ENCODE results near the gene UBE2D2.
"Not testable (repeated sequence)": the region's sequence is repeated elsewhere in the genome, so short reads cannot be mapped to it uniquely, and the experiment has no call there.

The UBE2D2 gene

DNA sequence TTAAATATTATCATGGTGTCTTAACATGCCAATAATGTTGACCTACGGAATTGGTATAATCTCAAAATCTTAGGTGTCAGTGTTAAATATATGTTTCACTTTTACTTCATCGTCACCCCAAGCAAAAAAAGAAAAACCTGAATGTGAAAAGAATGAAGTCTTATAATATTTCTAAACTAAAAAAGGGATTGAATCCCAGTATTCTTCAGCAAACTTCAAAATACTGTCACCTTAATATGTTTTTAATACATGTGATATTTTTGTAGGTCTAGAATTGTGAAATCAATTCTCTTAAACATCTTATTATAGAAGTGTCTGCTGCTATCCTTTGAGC is 14.1 kb downstream of the UBE2D2 start:
- no peak for DNase-seq
- in situ Hi-C loops (cut with HindIII; ENCODE audit: low pct_ligation_motif_present, low pct_unique_long_range_greater_than_20kb, low sequenced_read_pairs), result no loop called here

DNA sequence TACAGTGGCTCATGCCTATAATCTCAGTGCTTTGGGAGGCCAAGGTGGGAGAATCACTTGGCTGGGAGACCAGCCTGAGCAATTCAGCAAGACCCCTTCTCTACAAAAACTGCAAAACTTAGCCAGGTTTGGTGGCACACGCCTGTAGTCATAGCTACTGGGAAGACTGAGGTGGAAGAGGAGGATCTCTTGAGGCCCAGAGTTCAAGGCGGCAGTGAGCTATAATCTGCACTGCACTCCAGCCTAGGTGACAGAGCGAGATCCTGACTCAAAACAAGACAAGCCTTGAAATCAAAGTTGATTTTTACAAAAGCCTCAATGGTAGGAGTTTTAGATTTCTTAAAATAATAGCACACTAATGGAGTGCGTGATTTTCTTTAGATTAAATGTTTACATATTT is 14.6 kb downstream of the UBE2D2 start:
- no peak for DNase-seq
- in situ Hi-C loops (cut with HindIII; ENCODE audit: low pct_ligation_motif_present, low pct_unique_long_range_greater_than_20kb, low sequenced_read_pairs), result no loop called here

DNA sequence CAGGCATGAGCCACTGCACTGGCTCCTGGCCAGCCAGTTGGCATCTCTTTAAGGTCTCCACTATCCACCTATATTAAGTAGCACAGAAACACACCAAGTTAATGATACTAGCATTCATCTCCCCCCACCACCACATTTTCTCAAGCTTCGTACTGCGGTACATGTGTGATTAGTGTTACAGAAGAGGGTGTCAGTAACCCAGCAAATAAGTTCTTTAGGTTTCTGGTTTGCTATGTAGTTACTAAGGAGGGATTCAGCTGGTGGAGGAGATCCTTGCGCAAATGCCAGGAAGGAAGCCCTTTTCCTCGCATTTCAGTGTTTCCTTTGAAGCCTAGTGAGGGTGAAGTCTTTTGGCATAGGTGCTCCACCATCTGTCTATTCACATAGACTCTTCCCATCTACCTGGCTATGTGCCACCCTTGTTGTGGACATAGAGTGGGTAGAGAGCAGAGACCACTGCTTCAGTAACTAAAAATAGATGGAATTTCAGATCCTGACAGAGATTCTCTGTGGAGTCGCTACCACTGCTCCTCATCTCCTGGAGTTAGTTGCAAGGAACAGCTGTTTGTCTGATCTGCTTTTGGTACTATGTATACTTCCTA is 16.7 kb downstream of the UBE2D2 start:
- in situ Hi-C loops (cut with HindIII; ENCODE audit: low pct_ligation_motif_present, low pct_unique_long_range_greater_than_20kb, low sequenced_read_pairs), result no loop called here
- DNase-seq, result no peak

DNA sequence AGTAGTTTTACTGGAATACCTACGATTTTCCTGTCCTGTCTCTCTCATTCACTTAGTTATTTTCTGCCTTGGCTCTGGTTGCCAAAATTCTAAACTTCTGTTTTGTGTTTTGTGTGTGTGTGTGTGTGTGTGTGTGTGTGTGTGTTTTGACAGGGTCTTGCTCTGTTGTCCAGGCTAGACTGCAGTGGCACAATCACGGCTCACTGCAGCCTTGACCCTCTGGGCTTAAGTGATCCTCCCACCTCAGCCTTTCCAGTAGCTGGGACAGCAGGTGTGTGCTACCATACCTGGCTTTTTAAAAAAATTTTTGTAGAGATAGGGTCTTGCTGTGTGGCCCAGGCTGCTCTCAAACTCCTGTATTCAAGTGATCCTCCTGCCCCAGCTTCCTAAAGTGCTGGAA is 17.2 kb downstream of the UBE2D2 start:
- in situ Hi-C loops (cut with HindIII; ENCODE audit: low pct_ligation_motif_present, low pct_unique_long_range_greater_than_20kb, low sequenced_read_pairs), result no loop called here
- DNase-seq, result no peak

DNA sequence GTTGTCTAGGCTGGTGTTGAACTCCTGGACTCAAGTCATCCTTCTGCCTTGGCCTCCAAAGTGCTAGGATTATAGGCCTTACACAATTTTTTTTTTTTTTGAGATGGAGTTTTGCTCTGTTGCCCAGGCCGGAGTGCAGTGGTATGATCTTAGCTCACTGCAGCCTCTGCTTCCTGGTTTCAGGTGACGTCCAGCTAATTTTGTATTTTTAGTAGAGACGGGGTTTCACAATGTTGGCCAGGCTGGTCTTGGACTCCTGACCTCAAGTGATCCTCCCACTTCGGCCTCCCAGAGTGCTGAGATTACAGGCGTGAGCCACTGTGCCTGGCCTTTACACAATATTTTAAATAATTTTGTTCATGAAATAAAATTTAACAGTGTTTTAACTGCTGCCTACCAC is 21.0 kb downstream of the UBE2D2 start:
- DNase-seq; in situ Hi-C loops (cut with HindIII; ENCODE audit: low pct_ligation_motif_present, low pct_unique_long_range_greater_than_20kb, low sequenced_read_pairs): not testable (repeated sequence)

DNA sequence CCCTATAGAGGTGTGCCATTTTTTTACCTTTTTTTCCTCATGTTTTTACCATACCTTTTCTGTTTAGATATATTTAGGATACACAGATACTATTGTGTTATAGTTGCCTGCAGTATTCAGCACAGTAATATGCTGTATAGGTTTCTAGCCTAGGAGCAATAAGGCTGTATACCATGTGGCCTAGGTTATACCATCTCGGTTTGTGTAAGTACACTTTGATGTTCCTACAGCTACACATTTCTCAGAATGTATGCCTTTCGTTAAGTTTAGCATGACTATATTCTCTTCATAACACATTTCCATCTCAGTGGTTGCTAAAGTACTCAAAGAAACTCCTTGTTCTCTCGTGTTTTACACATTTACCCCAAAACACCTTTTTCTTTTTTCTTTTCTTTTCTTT is 23.0 kb downstream of the UBE2D2 start:
- in situ Hi-C loops (cut with HindIII; ENCODE audit: low pct_ligation_motif_present, low pct_unique_long_range_greater_than_20kb, low sequenced_read_pairs), result no loop called here
- DNase-seq, result no peak

DNA sequence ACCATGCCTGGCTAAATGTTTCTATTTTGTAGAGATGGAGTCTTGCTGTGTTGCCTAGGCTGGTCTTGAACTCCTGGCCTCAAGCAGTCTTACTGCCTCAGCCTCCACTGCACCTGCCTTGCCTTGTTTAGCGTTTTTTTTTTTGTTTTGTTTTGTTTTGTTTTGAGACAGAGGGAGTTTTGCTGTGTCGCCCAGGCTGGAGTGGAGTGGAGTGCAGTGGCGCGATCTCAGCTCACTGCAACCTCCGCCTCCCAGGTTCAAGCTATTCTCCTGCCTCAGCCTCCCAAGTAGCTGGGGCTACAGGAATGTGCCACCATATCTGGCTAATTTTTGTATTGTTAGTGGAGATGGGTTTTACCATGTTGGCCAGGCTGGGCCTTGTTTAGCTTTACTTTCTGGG is 27.0 kb downstream of the UBE2D2 start:
- in situ Hi-C loops (cut with HindIII; ENCODE audit: low pct_ligation_motif_present, low pct_unique_long_range_greater_than_20kb, low sequenced_read_pairs); DNase-seq: not testable (repeated sequence)

DNA sequence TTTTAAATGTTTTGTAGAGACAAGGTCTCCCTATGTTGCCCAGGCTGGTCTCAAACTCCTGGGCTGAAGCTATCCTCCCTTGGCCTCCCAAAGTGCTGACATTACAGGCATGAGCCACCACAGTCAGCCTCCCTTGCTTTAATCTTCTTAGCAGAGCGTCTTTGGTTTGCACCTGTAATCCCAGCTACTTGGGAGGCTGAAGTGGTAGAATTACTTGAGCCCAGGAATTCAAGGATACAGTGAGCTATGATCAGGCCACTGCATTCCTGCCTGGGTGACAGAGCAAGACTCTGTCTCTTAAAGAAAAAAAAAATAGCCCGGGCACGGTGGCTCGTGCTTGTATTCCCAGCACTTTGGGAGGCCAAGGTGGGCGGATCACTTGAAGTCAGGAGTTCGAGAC is 27.8 kb downstream of the UBE2D2 start:
- in situ Hi-C loops (cut with HindIII; ENCODE audit: low pct_ligation_motif_present, low pct_unique_long_range_greater_than_20kb, low sequenced_read_pairs), result no loop called here
- no peak for DNase-seq

DNA sequence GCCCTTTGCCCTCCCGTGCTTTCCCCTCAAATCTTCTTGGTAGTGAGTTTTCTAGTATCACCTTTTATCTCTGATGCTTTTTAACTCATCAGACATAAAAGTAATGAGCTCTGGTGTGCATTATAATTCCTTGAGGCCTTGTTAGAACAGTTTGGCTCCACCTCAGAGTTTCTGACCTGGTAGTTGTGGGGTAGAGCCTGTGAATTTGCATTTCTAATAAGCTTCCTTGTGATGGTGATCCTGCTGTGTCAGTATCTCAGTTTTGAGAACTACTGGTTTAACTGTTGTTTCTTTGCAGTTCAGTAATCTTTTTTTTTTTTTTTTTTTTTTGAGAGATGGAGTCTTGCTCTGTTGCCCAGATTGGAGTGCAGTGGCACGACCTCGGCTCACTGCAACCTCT is 31.1 kb downstream of the UBE2D2 start:
- DNase-seq, result no peak
- in situ Hi-C loops (cut with HindIII; ENCODE audit: low pct_ligation_motif_present, low pct_unique_long_range_greater_than_20kb, low sequenced_read_pairs), result no loop called here

DNA sequence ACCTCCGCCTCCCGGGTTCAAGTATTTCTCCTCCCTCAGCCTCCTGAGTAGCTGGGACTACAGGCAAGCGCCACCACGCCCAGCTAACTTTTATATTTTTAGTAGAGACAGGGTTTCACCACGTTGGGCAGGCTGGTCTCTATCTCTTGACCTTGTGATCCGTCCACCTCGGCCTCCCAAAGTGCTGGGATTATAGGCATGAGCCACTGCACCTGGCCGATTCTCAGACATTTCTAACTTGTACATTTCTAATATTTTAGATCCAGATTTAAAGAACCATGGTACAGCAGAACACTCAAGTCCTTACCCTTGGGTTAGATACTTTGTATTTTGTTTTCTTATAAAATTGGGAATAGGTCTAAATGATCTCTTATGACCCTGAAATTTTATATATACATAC is 31.9 kb downstream of the UBE2D2 start:
- in situ Hi-C loops (cut with HindIII; ENCODE audit: low pct_ligation_motif_present, low pct_unique_long_range_greater_than_20kb, low sequenced_read_pairs); DNase-seq: not testable (repeated sequence)

DNA sequence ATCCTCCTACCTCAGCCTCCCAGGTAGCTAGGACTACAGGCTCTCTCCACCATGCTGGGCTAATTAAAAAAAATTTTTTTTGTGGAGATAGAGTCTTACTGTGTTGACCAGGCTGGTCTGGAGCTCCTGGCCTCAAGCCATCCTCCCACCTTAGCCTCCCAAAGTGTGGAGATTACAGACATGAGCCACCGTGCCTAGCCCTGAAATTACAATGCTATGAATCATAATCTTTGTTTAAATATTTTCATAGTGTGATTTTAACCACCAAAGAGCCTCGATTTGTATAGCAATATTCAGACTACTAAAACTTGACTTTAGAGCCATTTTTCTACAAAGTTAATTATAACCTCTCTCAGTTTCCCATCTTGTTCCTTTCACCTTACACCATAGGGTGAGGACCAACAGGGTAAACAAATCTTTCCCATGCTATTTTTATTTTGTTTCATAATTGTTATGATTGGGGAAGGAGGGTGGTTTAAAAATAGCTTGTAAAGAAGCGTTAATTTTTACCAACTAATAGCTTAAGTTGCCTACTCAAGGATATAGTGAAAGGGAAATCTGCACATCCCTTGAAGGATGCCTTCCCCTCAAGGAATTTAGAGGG is 32.7 kb downstream of the UBE2D2 start:
- DNase-seq, result peak; percentile 48
- in situ Hi-C loops (cut with HindIII; ENCODE audit: low pct_ligation_motif_present, low pct_unique_long_range_greater_than_20kb, low sequenced_read_pairs), result no loop called here

DNA sequence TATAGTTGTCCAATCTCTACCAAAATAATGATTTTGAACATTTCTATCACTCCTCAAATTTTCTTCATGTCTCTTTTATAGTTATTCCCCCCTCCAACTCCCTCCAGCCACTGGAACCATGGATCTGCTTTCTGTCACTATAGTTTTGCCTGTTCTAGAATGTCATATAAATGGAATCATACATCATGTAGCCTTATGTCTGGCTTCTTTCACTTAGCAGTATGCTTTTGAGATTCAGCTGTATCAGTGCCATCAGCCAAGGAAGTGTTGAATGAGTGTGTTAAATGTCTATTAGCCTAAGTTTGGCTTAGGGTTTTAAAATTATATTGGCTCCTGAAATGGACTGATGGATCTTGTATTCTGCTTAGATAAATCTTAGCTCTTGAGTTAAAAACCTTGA is 36.0 kb downstream of the UBE2D2 start:
- no peak for DNase-seq
- in situ Hi-C loops (cut with HindIII; ENCODE audit: low pct_ligation_motif_present, low pct_unique_long_range_greater_than_20kb, low sequenced_read_pairs), result no loop called here

DNA sequence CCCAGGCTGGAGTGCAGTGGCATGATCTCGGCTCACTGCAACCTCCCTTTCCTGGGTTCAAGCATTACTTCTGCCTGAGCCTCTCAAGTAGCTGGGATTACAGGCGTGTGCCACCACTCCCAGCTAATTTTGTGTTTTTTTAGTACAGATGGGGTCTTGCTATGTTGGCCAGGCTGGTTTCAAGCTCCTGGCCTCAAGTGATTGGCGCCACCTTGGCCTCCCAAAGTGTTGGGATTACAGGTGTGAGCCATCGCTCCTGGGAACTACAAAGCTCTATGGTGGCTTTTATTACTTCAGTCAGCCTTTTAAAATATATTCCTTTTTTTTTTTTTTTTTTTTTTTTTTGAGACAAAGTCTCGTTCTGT is 37.4 kb downstream of the UBE2D2 start:
- in situ Hi-C loops (cut with HindIII; ENCODE audit: low pct_ligation_motif_present, low pct_unique_long_range_greater_than_20kb, low sequenced_read_pairs); DNase-seq: not testable (repeated sequence)

DNA sequence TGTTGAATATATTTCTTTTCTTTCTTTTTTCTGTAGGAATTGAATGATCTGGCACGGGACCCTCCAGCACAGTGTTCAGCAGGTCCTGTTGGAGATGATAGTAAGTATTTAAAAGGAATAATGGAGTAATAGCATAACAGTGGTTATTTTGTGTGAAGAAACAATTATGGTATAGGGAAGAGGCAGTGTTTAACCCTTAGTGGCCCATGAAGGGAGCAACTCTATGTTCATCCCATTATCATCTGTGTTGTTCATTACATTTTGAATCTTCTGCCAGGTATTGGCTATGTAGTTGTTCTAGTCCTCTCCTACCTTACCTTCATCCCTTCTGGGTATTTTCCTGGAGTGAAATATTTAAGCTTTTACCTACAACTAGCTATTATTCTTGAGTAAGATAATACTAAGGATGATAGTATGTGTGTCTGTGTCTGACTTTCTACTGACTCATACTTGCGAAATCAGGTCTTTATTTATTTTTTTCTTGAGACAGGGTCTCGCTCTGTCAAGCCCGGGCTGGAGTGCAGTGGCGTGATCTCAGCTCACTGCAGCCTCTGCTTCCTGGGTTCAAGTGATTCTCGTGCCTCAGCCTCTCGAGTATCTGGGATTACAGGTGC is 39.3 kb downstream of the UBE2D2 start:
- peak; percentile 40 for DNase-seq
- in situ Hi-C loops (cut with HindIII; ENCODE audit: low pct_ligation_motif_present, low pct_unique_long_range_greater_than_20kb, low sequenced_read_pairs), result no loop called here

DNA sequence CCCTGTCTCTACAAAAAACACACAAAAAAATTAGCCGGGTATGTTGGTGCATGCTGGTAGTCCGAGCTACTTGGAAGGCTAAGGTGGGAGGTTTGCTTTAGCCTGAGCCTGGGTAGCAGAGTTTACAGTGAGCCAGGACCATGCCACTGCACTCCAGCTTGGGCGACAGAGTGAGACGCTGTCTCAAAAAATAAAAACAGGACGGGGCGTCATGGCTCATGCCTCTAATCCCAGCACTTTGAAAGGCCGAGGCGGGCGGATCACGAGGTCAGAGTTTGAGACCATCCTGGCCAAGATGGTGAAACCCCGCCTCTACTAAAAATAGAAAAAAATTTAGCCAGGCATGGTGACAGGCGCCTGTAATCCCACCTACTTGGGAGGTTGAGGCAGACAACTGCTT is 40.3 kb downstream of the UBE2D2 start:
- DNase-seq, result no peak
- in situ Hi-C loops (cut with HindIII; ENCODE audit: low pct_ligation_motif_present, low pct_unique_long_range_greater_than_20kb, low sequenced_read_pairs), result no loop called here

DNA sequence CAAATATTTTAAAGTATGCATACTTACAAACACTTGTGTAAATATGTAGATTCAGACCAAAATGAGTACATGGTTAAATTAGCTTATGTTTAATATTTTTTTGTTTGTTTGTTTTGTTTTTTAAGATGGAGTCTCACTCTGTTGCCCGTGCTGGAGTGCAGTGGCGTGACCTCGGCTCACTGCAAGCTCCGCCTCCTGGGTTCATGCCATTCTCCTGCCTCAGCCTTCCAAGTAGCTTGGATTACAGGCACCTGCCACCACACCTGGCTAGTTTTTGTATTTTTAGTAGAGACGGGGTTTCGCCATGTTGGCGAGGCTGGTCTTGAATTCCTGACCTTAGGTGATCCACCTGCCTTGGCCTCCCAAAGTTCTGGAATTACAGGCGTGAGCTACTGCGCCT is 40.8 kb downstream of the UBE2D2 start:
- DNase-seq; in situ Hi-C loops (cut with HindIII; ENCODE audit: low pct_ligation_motif_present, low pct_unique_long_range_greater_than_20kb, low sequenced_read_pairs): not testable (repeated sequence)

DNA sequence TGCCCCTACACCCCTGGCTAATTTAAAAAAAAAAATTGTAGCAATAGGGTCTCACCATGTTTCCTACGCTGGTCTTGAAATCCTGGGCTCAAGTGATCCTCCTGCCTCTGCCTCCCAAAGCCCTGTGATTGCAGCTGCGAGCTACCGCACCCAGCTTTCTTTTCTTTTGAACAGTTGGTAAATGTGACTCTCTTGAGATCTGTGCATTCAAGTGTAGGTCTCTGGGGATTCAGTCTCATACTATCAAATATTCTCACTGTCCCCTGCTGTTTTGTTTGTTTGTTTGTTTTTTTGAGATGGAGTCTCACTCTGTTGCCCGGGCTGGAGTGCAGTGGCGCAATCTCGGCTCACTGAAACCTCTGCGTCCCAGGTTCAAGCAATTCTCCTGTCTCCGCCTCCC is 44.7 kb downstream of the UBE2D2 start:
- DNase-seq, result no peak
- in situ Hi-C loops (cut with HindIII; ENCODE audit: low pct_ligation_motif_present, low pct_unique_long_range_greater_than_20kb, low sequenced_read_pairs), result no loop called here

DNA sequence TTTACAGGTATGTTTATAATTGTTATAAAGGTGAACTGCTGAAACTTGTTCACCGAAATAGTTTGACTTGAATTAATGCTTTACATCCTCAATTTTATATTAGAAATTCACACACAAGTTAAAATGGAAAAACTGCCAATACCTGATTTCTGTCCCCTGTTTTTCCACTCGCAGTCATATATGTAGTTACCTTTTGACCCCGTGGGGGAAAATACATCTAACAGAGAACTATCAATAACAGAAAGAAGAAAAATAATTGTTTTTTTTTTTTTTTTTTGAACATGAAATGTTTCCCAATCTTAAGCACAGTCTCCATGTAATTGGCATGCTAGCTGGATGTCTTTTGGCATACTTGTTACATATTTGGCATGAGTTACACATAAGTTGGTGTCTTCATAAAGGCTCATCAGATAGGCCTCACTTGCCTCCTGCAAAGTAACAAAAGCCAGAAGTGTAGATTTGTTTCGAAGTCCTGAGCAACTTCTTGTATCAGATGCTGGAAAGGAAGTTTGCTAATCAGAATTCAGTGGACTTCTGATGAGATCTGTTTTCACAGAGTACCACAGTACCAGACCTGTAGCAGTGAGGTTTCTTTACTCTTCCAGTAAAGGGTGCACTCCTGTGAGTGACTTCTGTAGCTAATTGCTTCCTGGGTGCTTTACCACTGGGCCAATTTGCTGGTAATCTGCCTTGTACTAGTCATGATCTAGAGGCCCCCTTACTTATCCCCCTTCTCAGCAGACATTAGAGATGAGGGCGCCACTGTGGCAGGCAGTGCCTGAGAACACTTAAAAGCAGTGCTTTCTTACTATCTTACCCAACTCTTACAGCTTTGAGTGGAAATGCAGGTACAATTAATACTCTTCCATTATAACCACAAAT is 50.8 kb downstream of the UBE2D2 start:
- in situ Hi-C loops (cut with HindIII; ENCODE audit: low pct_ligation_motif_present, low pct_unique_long_range_greater_than_20kb, low sequenced_read_pairs), result no loop called here
- no peak for DNase-seq

DNA sequence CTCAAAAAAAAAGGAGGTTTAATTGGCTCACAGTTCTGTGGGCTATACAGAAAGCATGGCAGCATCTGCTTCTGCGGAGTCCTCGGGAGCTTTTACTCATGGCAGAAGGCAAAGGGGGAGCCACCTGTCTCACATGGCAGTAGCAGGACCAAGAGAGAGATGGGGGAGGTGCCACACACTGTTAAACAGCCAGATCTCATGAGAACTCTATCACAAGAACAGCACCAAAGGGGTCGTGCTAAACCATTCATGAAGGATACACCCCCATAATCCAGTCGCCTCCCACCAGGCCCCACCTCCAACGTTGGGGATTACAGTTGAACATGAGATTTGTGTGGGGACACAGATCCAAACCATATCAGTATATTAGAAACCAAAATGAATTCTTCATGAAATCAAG is 58.7 kb downstream of the UBE2D2 start:
- in situ Hi-C loops (cut with HindIII; ENCODE audit: low pct_ligation_motif_present, low pct_unique_long_range_greater_than_20kb, low sequenced_read_pairs), result no loop called here
- DNase-seq, result no peak

DNA sequence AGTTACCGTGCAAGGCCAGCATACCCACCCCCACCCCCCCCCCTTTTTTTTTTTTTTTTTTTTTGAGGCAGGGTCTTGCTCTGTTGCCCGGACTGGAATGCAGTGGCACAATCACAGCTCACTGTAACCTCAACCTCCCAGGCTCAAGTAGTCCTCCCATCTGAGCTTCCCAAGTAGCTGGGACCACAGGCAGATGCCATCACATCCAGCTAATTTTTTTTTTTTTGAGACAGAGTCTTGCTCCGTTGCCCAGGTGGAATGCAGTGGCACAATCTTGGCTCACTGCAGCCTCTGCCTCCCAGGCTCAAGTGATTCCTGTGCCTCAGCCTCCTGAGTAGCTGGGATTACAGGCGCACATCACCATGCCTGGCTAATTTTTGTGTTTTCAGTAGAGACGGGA is 64.3 kb downstream of the UBE2D2 start:
- in situ Hi-C loops (cut with HindIII; ENCODE audit: low pct_ligation_motif_present, low pct_unique_long_range_greater_than_20kb, low sequenced_read_pairs), result not testable (repeated sequence)

More for the DNA sequence above, 64.3 kb downstream of the UBE2D2 start:
- DNase-seq, result peak; percentile 51
